OCI-LY3 (cell line): Measurements from ENCODE around the gene NPBWR2.

Source experiments
- H2AFZ ChIP-seq: fragments of 200-600, 300-600 bp; shearing (Covaris generic); 2 replicates; pipeline ENCODE4 v1.6.0; 2014; ENCODE audit warnings: antibody characterized with exemption, low read depth, low read length
- H3K27ac ChIP-seq: fragments of 200-600, 300-600 bp; sonication (generic); 2 replicates; pipeline ENCODE4 v1.5.1; 2014; ENCODE audit warnings: mild to moderate bottlenecking, low read length, moderate library complexity, mixed read lengths
- H3K27me3 ChIP-seq: fragments of 200-600, 300-600 bp; sonication (generic); 2 replicates; pipeline ENCODE4 v1.6.1; 2014; ENCODE audit warnings: low read depth, low read length, mixed read lengths
- H3K36me3 ChIP-seq: fragments of 200-600, 300-600 bp; sonication (generic); replicated peaks from 2 replicates; pipeline ENCODE3; 2014; ENCODE audit warnings: low read depth, low read length, mixed read lengths
- H3K4me1 ChIP-seq: fragments of 300-600, 200-600 bp; sonication (generic); 2 replicates; pipeline ENCODE4 v1.6.1; 2014; ENCODE audit warnings: low read length, mixed read lengths
- H3K4me2 ChIP-seq: fragments of 200-600, 300-600 bp; sonication (generic); 2 replicates; pipeline ENCODE4 v1.6.1; 2014; ENCODE audit warnings: low read length, mixed read lengths
- H3K4me3 ChIP-seq: fragments of 300-600, 200-600 bp; sonication (generic); 2 replicates; pipeline ENCODE4 v1.5.1; 2014; ENCODE audit warnings: antibody characterized with exemption, mild to moderate bottlenecking, low read length, moderate library complexity
- H3K79me2 ChIP-seq: fragments of 300-600, 200-600 bp; shearing (Covaris generic); 2 replicates; pipeline ENCODE4 v1.6.1; 2014; ENCODE audit warnings: mild to moderate bottlenecking, low read length, mixed read lengths
- H3K9ac ChIP-seq: fragments of 300-600, 200-600 bp; shearing (Covaris generic); 2 replicates; pipeline ENCODE4 v1.6.0; 2014; ENCODE audit warnings: mild to moderate bottlenecking, low read length, moderate library complexity
- H3K9me3 ChIP-seq: fragments of 200-600, 300-600 bp; shearing (Covaris generic); 2 replicates; pipeline ENCODE4 v1.6.1; 2014; ENCODE audit warnings: low read length, mixed read lengths; ENCODE audit not compliant: insufficient read depth
- H4K20me1 ChIP-seq: fragments of 200-600, 300-600 bp; sonication (generic); 2 replicates; pipeline ENCODE4 v1.6.1; 2016; ENCODE audit warnings: low read length, mixed read lengths; ENCODE audit not compliant: insufficient read depth
- EZH2phosphoT487 ChIP-seq: fragments of 200-600 bp; shearing (Covaris generic); IDR thresholded peaks from 2 replicates; pipeline ENCODE4 v1.6.1; 2018; ENCODE audit warnings: antibody characterized with exemption, mixed run types, low read depth
- TF ChIP-seq, protein P1 (sequence below): fragments of 200-600, 300-600 bp; sonication (generic); IDR thresholded peaks from 2 replicates; pipeline ENCODE4 v1.5.1; 2014; ENCODE audit warnings: antibody characterized with exemption, low read length, low read depth

Gene NPBWR2

DNA sequence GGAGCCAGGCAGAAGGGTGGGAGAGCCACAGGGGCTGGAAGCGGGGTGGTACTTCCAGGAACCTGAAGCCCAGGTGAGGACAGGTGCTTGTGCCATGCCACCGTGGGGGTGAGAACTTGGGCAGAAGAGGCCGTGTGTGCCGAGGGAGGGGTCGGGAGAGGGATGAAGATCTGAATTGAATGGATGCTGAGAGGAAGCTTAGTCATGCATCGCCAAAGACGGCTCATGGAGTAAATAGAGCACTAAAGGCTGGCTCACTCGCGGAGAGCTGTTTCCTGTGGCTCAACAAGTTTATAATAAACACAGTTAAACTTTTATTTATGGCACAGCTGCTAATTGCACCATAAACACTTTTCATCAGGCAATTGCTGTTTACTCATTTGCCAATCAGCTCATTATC is 35.2 kb upstream of the NPBWR2 start:
- no peak overlapping the region for H3K4me2 ChIP-seq

DNA sequence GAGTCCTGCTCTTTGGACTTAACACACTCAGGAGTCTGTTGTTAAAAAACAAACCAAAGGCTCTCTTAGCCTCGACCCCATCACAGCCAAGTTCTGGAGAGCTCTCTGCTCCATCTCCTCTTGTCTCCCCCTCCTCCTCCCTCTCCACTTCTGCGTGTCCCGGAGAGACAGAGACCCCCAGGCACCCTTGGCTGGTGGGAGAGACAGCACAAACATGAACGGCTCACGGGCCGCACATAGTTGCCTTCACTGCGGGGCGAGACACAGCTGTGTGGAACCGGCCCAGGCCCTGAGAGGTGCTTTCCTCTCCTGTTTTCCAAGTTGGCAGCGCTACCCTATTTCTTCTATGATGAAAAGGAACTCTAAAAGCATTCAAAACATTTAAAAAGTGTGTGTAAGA is 33.6 kb upstream of the NPBWR2 start:
- Histone ChIP-seq H3K27ac (no peak overlapping the region), H3K4me1 (no peaks in the 10 kb centered on the region), H3K9ac (no peak overlapping the region), H3K27me3 (no peaks in the 10 kb centered on the region; the same call in 1 of the 2 replicates), H4K20me1 (no peaks in the 10 kb centered on the region), H3K4me2 (no peak overlapping the region), H2AFZ (no peak overlapping the region), H3K9me3 (no peaks in the 10 kb centered on the region), H3K79me2 (no peaks in the 10 kb centered on the region), H3K36me3 (no peaks in the 10 kb centered on the region), H3K4me3 (no peak overlapping the region)
- TF ChIP-seq EZH2phosphoT487 = no peak
- TF ChIP-seq, protein P1, sequence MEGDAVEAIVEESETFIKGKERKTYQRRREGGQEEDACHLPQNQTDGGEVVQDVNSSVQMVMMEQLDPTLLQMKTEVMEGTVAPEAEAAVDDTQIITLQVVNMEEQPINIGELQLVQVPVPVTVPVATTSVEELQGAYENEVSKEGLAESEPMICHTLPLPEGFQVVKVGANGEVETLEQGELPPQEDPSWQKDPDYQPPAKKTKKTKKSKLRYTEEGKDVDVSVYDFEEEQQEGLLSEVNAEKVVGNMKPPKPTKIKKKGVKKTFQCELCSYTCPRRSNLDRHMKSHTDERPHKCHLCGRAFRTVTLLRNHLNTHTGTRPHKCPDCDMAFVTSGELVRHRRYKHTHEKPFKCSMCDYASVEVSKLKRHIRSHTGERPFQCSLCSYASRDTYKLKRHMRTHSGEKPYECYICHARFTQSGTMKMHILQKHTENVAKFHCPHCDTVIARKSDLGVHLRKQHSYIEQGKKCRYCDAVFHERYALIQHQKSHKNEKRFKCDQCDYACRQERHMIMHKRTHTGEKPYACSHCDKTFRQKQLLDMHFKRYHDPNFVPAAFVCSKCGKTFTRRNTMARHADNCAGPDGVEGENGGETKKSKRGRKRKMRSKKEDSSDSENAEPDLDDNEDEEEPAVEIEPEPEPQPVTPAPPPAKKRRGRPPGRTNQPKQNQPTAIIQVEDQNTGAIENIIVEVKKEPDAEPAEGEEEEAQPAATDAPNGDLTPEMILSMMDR = no peak

More for the DNA sequence above, 35.2 kb upstream of the NPBWR2 start:
- Histone ChIP-seq H3K9me3 (no peaks in the 10 kb centered on the region), H3K4me1 (no peaks in the 10 kb centered on the region), H3K4me3 (no peak overlapping the region), H3K27ac (no peak overlapping the region), H3K36me3 (no peaks in the 10 kb centered on the region), H4K20me1 (no peaks in the 10 kb centered on the region), H2AFZ (no peak overlapping the region), H3K9ac (no peak overlapping the region), H3K27me3 (no peaks in the 10 kb centered on the region; the same call in 1 of the 2 replicates), H3K79me2 (no peaks in the 10 kb centered on the region)
- TF ChIP-seq, protein P1 = no peak

DNA sequence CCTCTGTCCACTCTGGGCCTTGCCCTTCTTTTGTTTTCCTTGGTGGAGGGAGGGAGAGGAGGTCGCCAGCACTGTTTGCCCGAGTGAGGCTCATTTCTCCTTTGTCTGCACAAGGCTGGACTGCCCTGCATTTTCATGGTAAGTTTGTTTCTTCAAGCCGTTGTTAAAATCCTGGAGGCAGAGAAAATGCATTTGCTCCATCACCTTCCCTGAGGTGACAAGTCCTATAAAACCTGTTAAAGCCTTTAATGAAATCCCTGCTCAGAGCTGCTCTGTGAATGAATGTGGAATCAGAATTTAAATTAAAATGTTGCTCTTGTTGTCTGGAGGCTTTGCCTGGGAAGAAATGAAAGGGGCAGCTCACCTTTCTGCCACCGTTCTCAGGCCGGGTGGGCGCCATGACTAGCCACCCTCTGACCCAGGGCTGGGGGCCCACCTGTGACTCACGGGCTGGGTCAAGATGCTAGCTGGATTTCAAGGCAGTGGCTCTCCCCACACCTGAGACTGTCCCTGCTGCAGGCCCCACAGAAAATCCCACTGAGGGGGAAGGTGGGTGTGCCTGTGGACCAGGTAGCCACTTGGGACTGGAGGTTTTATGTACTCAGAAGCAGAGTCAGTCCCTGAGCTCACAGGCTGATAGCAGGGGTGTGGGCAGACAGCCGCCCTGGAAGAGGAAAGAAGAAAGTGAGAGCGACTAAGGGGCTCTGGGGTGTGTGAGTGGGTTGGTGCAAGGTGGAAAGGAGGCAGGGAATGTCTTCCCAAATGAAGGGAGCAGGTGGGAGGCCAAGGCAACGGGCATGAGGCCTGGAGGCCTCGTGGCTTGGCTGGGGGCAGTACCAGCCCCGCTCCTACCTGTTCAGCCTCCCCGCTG is 32.9 kb upstream of the NPBWR2 start:
- no peaks in the 10 kb centered on the region for H3K36me3 ChIP-seq
- no peak overlapping the region for H2AFZ ChIP-seq
- no peaks in the 10 kb centered on the region; the same call in 1 of the 2 replicates for H3K27me3 ChIP-seq
- H3K27ac ChIP-seq = no peak overlapping the region
- no peaks in the 10 kb centered on the region for H4K20me1 ChIP-seq
- H3K79me2 ChIP-seq = no peaks in the 10 kb centered on the region
- no peak overlapping the region for H3K4me2 ChIP-seq
- no peaks in the 10 kb centered on the region for H3K4me1 ChIP-seq
- no peaks in the 10 kb centered on the region for H3K9me3 ChIP-seq
- TF ChIP-seq, protein P1 = no peak
- no peak for TF ChIP-seq EZH2phosphoT487
- H3K4me3 ChIP-seq = no peak overlapping the region
- H3K9ac ChIP-seq = no peak overlapping the region

DNA sequence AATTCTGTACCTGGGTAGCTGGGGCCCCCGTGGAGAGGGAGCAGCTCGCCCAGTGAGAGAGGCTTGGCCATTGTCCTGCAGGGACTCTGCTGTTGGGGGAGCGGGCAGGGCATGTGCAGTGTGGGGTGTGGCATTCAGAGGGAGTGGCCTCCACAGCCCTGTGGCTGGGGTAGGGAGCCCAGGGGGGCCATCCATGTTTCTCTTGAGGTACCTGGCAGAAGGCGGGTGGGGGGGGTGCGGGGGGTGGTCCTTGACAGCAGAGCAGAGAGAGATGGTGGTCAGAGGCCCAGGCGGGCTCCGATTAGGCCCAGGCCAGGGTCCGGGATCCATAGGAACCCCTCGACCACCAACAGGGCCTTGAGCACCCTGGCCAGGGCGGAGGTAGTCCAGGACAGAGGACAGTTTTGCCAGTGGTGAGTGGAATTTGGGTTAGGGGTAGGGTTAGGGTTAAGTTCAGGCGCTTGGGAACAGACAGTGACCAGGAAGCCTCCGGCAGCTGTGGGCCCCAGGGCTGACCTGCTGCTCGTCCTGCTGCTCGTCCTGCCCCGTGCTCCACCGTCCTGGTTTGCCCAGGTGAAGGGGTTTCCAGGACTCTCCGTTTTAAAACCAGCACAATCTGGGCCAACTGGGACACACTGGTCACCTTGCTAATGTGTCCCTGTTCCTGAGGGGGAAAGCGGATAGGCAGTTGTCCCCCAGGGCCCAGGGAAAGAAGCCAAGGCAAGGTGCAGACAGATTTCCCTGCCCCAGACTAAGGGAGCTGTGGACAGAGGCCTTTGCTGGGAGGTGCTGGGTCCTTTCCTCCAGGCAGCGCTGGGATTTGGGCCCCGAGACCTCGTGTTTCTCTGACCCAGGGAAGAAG is 32.1 kb upstream of the NPBWR2 start:
- Histone ChIP-seq H3K36me3 (no peaks in the 10 kb centered on the region), H3K27me3 (no peaks in the 10 kb centered on the region; the same call in 1 of the 2 replicates), H3K27ac (no peak overlapping the region), H3K9me3 (no peaks in the 10 kb centered on the region), H3K79me2 (no peaks in the 10 kb centered on the region), H3K4me2 (no peak overlapping the region), H3K9ac (no peak overlapping the region), H3K4me3 (no peak overlapping the region), H2AFZ (no peak overlapping the region), H3K4me1 (no peaks in the 10 kb centered on the region), H4K20me1 (no peaks in the 10 kb centered on the region)
- TF ChIP-seq EZH2phosphoT487 = no peak
- TF ChIP-seq, protein P1 = no peak
